ENCODE data around the gene GRID1.

The GRID1 gene

DNA sequence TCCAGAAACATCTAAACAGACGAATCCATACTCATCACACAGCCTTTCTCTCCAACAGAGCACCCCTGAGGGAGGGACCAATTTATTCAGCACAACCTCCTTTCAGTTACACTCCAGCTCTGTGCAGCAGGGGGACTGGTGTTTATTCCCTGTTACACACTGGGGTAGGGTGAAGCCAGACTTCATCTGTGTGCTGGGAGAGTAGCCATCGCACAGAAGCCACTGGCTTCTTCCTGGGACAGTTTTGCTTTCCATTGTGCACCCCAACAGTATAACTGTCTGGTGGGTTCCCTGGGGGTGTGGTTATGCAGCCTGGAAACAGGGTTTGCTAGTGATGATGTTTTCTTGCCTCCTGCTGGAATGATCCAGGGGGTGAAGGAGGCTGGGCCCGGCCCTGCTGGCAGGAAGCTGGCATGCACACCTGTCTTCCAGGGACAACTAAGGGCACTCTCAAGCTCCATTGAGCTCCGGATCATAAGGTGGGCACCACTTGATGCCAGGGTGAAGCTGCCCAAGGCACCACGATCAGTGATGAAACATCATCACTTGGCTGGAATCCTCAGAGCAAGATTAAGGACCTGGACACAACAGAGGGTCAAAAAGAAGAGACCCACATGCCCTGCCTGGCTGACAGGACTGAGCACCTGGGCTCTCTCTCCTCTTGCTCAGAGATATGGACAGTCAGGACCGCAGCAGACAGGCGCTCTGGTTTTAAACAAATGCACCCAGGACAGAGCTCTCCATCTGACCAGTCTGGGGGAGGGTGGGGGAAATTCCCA, 293.2 kb downstream of the GRID1 start:
- no peak for DNase-seq

DNA sequence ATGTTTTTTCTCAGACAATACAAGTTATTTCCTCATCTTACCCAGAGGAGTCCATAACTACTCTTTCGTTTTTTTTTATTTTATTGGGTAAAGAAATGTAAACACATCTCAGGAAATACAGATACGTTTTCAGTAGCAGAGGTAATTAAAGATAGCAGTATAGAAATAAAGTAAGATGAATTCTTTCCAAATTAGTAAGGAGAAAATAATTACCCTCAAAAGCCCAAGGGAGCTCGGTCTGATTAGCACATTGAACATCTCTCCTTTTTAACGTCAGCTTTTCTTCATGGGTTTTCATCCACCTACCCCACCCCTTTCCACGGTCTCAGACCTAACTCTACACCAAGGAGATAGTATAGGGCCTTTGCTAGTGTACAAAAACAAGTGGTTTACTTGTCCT, 294.2 kb downstream of the GRID1 start:
- no peak for DNase-seq

DNA sequence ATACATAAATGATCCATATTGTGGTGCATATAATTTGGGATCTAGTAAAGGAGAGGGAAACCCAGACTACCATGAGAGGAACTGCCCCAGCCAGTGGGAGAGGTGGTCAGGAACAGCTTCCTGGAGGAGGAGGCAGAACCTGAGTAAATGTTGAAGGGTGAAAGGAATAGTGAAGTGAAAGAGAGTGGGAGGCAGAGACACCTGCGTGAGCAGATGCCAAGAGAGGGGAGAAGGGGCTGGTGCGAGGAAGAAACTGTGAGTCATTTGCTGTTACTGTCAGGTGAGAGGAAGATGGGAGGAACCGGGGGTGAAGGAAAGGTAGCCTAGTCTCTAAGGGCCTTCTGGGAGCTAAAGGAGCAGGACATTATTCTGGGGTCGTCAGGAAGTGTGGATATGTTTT, 294.8 kb downstream of the GRID1 start:
- no peak for DNase-seq

DNA sequence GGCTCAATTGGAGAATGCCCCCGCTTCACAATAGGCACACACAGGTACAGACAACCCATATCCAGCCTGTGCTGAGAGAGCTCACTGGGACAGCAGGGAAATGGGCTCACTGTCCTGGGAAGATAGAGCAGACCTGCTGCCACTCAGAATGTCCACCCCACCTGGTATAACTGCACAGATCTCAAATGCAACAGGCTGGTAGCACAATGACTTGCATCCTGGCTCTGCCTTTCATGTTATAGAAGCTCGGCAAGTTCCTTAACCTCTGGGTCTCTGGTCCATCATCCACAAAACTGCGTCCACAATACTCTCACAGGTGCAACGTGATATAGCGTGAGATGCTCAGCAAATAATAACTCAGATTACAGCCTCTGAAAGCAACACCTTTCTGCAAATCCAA, 295.4 kb downstream of the GRID1 start:
- no peak for DNase-seq

DNA sequence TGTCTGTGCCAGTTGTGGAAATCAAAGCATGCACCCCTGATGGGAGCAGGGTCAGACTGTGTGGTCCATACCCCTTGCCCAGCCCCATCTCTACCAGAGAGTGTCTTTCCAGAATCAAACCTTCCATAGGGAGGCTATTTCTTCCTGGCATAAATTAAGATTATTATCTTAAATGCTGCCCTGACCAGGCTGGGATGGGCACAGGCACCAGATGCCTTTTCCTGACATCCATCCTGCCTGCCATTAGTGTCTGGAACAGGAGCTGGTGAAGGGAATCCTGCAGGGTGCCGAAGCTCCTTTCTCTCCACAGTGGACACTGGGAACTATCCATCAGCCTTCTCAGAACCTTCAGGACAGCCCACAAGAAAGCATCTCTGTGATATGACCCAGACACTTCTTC, 296.3 kb downstream of the GRID1 start:
- DNase-seq: no peak

DNA sequence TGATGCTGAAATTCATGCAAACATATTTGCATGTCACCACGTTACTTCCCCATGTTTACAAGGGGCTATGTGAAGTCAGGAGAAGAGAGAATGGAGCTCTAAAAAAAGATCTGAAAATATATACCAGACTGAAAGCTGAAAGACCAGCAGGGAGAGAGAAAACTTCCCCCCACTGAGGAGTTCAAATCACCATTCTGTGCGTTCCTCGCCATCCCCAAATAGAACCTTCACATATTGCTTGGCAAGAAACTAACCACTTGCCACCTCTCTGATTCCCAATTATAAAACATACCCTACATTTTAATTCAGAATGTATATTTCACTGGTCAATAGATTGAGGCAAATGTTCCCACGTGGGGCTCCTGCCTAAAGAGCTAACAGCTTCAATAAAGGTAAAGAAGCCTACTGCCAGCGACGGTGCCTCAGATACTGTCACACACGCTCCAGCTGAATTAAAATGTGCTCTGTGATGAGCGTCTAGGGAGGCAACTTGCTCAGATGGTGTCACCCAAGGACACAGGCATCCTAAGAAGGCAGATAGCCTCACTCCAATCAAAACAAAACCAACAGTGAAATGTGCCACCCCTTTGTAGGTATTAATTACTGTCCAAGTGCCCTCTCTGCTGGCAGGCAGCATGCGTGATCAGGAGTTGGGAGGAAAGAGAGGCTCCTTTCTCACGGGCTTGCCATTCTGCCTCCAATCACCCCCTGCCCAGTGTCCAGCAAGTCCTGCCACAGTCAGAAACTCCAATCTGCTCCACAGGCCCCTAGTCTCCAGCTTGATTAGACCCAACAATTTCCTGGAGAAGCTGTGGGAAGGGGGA, 298.2 kb downstream of the GRID1 start:
- DNase-seq: peak in 1 of 5 experiments; percentile 16

DNA sequence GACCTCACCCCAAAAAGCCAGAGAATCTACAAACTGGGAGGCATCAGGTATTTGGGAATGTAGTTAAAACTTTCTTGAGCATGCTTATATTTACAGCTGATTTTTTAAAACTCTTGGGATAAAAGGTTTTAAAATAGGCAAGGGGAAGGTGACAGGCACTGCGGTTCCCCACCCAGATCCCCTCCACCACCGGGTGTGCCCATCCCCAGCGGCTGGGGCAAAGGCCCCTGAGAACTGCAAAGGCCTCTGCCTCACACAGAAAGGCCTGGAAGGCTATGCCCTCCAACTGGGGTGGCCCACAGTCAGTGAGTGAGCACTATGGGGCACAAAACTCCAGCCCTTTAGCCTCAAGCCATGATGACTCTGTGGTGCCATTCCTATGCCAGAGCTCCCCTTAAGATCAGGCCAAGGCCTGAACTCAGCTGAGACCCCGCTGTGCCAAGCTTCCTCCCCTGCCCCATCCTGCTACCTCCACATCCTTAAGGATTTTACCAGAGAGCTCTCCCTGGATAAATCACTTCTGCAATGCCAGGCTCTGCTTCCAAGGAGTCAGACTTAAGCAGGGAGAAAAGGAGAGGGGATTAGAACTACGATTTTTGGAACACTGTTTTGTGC, 299.1 kb downstream of the GRID1 start:
- DNase-seq: no peak

DNA sequence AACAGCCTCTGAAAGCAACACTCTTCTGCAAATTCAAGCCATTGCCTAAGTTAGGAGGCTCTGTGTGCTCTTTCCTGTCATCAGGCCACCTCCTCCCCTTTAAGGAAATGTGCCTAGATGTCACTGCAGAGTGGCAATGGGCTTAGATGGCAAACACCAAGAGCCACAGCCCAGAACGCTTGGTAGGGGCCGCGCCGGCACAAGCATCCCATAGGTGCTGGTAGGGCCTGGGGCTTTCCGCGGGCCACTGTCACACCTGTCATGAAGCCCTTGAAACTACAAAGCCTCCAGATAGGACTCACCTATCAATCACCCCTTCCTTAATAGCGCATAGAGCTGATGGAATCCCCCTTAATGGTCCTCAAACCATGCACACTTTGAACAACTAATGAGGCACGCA, 299.9 kb downstream of the GRID1 start:
- no peak for DNase-seq

DNA sequence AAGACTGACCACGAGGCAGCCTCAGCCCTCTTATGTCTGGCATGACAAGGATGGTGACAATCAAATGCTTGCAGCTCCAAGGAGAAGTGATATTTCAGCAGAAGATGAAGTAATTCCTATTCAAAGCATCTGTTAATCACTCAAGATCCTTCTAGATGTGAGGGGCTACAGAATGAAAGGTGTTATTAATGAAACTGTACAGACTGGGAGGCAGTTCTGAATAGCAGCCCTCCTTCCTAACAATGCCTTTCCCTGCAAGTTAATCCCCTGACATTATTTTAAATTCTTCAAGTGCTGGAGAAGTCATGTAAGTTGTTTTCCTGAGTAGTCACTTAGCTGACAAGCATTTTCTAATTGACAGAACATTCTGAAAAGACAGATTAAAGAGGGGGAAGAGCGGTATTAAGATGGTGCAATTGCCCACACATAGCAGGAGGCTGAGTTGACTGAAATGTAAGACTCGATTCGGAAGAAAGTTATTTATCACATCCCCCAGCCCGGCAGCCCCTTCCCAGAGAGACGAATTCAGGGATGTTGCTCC, 300.8 kb downstream of the GRID1 start:
- no peak for DNase-seq

DNA sequence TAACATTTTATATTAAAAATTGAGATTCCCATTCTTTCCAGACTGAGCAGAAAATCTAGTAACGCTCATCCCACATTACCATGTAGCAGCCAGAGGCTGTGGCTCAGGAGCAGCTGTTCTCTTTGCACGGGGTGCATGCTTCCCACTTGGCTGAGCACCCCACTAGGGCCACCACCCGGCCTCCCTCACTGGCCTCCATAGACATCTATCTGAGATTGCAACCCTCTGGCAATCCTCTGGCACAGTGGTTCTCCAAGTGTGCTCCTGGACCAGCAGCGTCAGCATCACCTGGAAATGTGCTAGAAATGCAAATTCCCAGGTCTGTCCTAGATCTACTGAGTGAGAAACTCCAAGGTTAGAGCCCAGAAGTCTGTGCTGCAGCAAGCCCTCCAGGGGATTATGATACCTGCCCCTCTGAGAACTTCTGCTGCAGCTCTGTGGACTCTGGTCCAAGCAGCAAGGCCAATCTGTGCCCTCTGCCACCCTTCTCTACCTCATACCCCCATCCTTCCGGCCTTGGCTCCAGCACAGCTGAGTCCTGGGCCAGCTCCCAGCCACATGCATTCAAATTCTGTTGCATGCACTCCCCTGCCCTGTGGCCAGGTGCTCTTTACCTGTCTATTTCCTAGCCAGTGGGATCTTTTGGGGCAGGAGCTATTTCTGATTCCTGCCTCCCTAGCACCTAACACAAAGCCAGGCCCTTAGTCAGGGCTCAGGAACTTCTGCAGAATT, 301.5 kb downstream of the GRID1 start:
- no peak for DNase-seq

DNA sequence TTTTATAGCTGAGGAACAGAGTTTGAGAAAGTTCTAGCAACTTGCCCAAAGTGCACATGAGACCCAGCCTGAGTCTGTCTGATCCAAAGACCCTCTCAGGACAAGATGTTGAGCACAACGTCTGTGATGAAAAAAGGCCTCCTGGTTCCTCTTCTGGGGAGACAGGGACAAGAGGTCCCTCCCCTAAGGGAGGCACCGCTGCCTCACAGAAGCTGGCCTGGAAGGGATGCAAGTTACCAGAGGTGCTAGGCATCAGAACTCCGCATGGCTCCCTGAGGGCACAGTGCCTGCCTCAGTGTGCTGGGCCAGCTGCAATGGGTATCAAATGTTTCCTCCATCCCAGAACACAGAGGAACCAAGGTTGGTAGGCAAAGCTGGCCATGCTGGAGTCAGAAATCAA, 302.4 kb downstream of the GRID1 start:
- no peak for DNase-seq

DNA sequence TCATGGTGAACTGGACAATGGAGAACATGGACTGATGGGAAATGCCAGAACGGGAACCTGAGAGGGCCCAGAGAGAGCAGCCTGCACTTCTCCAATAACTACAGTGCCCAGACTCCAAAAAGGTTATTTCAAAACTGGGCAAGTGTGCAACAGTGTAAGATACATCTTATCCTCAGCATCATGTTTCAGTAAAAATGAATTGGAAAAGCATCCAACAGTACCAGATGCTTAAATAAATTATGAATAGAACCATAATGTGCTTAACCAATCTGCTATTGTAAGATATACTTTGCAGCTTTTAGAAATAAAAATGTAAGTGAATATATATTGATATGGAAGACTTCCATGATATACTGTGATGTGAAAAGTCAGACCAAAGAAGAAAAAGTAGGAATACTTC, 303.3 kb downstream of the GRID1 start:
- DNase-seq: no peak

DNA sequence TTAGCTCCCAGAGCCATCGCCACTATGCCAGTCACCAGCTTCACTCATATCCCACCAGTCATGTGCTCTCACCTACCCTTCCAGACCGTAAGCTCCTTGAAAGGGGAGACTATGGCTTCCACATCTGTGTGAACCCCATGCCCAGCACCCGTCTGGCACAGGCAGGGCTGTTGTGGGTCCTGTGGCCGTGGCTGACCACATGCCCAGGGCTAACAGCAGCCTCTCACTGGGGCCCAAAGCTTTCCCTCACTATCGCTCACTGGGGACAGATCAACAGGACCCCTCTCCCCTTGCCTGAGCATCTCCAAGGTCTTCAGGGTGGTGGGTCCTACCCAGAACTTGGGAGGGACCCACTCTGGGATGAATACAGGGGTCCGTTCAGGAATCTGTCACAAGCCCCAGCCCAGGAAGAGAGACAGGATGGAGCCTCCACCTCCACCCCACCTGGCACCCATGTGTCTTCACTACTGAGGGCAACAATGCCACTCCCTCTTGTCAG, 303.9 kb downstream of the GRID1 start:
- no peak for DNase-seq

DNA sequence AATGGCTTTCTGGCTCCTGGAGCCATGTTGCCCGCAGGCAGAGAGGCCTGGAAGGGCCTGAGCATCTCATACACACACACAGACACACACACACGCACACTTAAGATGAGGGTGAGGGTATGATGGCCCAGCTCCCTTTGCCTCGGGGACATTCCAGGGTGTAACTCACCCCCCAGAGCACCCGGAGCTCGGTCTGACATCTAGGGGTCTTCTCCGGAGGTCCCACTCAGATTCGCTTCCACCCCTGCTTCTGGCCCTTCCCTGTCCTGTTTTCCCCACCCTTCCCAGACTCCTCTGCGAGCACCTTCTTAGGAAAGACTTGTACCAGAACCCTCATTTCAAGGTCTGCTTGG, 304.4 kb downstream of the GRID1 start:
- no peak for DNase-seq

DNA sequence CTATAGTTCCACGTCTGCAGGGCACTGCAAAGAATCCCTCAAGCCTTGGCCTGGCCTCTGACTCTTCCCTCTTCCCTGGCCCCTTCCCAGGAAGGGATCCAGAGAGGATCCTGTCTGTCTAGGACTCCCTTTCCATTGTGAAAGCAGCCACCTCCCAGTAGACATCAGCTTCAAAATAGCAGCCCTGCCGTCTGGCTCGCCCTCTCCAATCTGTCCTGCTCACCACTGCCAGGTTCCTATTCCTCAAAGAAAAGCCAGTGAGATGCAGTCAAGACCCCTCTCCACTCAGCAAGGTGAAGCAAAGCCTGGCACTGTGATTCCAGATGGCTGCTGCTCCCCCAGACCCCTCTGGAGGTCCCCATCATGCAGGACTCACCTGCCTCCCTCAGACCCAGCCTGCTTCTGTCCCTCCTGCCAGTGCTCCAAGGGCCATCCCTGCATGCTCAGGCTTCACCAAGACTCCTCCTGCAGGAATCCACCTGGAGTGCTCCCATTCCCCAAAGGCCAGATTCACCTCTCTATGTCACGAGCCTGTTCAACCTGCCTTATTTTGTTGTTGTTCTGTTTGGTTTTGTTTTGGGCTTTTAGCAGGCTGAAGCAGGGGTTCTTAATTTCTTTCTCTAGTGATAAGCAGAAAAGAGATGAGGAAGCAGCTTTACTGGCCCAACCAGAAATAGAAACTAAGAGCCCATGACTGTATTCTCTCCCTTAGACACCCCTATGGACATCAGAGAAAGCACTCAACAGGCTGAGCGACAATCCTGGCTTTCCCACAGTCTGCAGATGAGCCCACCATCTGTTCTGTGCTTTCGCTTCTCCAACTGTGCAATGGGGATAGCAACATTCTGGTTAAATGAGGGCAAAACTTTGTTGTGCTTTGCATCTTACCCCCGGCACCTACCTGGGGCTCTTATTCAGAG, 305.1 kb downstream of the GRID1 start:
- no peak for DNase-seq

DNA sequence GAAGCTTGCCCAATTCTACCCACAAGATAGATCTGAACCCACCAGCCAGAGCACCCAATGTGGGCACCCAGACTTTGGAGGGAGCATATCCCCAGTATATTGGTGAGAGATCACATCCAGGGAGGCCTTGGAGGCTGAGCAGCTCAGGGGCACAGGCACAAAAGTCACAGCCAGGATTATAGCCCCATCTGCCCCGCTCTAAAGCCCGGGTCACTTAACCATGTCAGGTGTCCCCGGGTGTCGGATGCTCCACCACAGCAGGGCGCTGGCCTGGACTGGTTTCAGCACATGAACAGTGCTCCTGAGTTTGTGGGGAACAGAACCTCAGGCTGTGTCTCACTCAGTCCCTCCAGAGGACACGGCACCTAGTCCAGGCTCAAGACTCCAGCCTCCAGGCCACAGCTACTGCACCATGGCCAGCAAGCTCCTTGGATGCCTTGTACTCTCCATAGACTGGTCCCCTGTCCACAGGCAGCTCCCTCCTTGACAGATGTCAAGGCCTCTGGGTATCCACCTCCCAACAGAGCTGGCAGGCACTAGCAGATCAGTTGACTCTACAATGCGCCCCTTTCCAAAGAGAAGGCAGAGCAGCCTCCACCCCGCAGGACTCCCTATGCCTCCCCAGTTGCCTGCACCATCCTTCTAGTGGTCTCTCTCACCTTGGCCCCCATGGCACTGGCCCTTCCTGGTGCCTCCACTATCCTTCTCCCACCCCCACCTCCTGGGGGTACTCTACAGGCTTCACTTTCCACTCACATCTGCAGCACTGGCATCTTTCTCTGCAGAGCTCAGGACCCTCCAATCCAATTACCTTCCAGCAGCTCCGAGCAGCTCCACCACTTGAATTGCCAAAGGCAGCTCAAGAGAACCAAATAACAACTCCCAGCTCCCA, 306.0 kb downstream of the GRID1 start:
- DNase-seq: no peak

DNA sequence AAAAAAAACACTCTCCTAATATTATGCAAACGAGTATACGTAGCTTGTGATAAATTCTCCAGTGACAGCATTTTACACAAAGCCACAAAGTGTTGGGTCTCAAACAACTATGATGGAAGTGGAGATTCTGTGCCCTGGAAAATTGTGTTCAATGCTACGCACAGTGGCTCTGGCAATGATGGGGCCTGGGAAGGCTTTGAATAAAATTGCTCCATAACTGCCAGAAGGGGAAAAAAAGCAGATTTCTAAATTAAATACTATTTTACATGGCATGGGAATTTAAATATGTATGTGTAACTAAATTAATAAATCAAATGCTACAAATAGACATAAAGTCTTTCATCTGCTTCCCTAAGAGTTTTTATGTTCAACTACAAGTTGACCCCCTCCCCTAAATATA, 306.7 kb downstream of the GRID1 start:
- DNase-seq: no peak

DNA sequence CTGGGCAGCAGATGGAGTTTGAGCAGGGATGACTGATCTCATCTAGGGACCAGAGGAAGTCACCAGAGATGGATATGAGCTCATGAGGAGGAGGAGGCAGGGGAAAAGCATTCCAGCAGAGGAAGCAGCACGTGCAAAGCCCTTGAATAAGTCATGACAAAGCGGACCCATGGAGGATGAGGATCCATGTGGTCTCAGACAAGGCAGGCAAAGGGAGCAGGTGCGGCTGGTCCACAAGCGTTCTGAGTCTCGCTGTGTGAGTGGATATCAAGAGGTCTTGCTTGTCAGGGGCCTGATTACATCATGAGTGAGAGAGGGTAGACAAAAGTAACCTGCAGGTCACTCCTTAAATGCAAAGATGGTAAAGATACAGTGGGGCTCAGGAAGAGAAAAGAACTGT, 307.6 kb downstream of the GRID1 start:
- DNase-seq: no peak

DNA sequence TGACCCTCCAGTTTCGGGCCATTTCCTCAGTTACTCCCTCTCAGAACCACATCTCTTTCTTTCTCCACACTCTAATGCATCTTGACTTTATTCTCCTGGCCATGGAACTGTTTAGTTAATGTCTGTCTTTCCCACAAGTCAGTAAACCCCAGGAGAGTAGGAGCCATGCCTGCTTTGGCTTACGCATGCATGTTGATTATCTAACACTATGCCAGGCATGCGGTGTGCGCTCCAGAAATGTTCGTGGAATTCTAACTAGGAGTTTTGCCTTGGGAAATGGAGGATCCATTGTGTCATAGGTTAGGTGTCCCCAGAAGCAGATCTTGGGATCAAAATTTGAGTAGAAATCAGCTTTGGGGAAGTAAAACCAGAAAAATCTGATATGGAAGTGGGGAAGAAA, 308.9 kb downstream of the GRID1 start:
- no peak for DNase-seq

DNA sequence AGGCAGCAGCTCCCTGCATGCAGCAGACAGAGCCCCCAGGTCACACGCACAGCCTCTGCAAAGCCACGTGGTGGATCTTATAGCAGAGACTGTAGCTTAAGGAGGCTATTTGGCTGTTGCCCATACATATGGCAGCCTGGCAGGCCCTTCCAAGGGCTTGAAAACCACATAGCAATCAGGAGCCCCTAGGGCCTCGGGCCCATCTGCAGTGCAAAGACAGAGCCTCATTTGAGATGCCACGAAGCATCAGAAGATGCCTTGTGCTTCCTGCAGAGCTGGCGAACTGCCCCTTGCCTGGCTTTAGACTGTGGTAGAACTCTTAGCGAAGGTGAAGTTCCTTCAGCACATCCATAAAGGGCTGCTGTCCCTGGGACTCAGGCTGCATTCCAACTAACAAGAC, 309.9 kb downstream of the GRID1 start:
- no peak for DNase-seq

DNA sequence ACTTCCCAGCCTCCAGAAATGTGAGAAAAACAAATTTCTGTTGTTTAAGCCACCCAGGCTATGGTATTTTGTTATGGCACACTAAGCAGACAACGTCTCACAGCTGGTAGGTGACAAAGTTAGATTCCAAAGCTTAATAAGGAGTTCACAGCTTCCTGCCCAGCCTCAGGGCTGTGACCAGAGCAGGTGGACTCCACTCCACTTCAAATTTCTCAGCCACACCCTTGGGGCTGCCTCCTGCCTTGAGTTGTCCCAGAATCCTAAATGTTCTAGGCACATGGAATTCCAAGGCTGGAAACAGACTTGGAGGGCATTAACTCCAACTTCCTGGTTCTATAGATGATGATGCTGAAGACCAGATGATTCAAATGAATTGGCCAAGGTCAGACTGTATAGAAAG, 310.7 kb downstream of the GRID1 start:
- no peak for DNase-seq

Data from T-helper 2 cell (primary cell).